ENCODE data around the gene FMN1.

GRCh38 chr15:33207646-33208045 lies 13.1 kb upstream of the FMN1 start:
- TF ChIP-seq FOXM1 (IDR thresholded peaks at IDR 0.05; ENCODE audit: borderline replicate concordance, low read depth) (no peak), MAX (IDR thresholded peaks at IDR 0.05) (no peak), NFIC (IDR thresholded peaks at IDR 0.05) (no peak), CEBPB (IDR thresholded peaks at IDR 0.05) (no peak), EP300 (IDR thresholded peaks at IDR 0.05; ENCODE audit: borderline replicate concordance) (no peak), YY1 (IDR thresholded peaks at IDR 0.05; ENCODE audit: low read depth) (no peak), TEAD4 (IDR thresholded peaks at IDR 0.05) (no peak), ZBTB7A (IDR thresholded peaks at IDR 0.05; ENCODE audit: low read depth) (no peak), TAF1 (IDR thresholded peaks at IDR 0.05; ENCODE audit: low read depth) (no peak), RAD21 (IDR thresholded peaks at IDR 0.05; ENCODE audit: low read depth) (no peak)

All from Ishikawa (cell line).